ENCODE measurements around the gene FGD4.

FGD4 gene

DNA sequence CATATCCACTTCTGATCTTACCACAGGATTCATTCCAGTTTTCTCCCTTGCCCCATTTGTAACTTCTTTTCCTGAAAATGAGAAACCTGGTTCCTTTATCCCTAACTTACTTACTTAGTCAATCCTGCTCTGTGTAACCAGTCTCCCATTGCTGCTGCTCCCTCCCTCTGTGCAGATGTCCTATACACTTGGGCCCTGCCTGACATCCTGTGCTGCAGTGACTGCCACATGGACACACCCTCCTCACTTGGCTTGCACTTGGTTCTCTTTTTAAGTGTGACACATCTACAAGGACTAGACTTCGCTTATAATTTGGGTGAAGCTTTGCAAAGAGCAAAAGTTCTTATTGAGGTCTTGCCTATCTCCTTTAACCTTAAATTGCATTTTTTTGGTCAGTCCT is 51.4 kb downstream of the FGD4 start:
- peak overlapping the region in 2 of 21 experiments; percentile 16 to 30 for H3K27ac ChIP-seq

DNA sequence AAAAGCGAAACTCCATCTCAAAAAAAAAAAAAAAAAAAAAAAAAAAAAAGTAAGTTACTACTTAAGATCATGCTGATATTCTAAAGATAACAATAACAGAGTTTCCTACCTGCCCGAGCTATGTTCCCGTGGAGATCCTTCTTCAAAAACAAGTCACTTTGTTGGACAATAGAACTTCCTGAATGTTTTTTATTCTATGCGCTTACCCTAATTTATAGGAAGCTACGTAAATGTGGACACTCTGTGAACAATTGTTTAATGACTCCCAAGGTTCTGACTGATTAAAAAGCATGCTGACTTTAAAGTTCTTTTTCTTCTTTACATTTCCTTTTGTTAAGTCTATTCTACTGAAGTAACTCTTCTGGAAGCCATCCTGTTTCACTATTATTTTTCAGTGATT is 52.5 kb downstream of the FGD4 start:
- Histone ChIP-seq H3K4me3 (no peak overlapping the region), H3K27ac (peak overlapping the region in 1 of 21 experiments; percentile 9)

More for the DNA sequence above, 51.4 kb downstream of the FGD4 start:
- H3K4me3 ChIP-seq, result no peak overlapping the region

DNA sequence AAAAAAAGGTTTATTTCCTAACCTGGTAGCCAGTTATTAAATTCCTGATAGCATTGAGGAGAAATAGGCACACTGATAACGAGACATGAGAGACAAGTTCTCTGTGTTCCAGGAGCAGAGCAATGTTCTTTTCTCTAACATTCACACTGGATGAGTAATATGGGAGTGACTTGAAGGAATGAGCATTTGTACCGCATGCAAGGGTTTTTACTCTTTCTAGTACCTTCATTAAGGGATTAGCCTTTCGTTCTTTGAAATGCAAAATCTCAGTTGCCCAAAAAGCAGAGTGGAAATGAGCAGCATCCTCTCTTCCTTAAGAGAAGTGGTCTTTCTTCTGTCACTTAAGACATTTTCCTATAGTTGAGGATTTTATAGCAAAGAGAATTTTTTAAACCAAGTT is 54.7 kb downstream of the FGD4 start:
- peak overlapping the region in 2 of 21 experiments; percentile 10 to 43 for H3K27ac ChIP-seq
- H3K4me3 ChIP-seq, result no peak overlapping the region

DNA sequence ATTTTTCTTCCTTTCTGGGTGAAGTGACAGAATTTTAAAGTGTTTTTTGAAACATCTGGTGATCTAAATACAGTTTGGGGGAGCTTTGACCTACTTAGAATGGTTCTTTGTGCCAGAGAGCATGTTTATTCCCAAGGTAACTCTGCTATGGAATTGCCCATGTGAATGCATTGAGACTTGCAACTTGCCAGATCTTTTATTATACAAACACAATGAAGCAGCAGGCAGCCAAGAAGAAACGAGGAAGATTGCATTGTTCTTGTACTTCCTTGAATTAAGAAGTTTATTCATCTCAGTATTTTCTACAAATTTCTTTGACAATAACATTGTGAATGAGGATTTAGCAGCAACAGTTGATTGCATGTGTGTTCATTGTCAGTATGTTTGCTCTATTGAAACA is 55.5 kb downstream of the FGD4 start:
- H3K27ac ChIP-seq, result peak overlapping the region in 1 of 21 experiments; percentile 43

DNA sequence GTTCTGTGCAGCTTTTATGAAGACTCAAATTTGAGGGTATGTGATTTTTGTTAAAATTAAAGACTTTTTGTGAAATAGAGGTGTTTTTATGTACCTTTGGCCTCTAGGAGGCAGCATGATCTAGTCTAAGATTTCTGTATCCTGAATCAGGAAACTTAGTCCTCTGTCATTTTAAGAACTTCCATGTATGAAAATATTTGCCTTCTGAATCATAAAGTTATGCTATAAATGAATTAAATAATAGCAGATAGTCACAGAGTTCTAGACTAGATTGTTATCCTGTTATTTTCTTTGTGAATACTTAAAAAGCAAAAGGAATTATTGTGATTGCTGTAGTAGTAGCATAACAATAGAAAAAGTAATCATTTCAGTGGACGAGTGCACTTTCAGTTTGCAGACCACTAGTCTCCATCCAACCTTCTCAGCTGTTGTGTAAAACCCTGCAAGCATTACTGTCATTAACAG is 56.3 kb downstream of the FGD4 start:
- Histone ChIP-seq H3K4me3 (peak overlapping the region in 2 of 7 experiments; percentile 3 to 8), H3K27ac (peak overlapping the region in 11 of 21 experiments; percentile 9 to 61 (median 25))

More for the DNA sequence above, 55.5 kb downstream of the FGD4 start:
- H3K4me3 ChIP-seq, result no peak overlapping the region

DNA sequence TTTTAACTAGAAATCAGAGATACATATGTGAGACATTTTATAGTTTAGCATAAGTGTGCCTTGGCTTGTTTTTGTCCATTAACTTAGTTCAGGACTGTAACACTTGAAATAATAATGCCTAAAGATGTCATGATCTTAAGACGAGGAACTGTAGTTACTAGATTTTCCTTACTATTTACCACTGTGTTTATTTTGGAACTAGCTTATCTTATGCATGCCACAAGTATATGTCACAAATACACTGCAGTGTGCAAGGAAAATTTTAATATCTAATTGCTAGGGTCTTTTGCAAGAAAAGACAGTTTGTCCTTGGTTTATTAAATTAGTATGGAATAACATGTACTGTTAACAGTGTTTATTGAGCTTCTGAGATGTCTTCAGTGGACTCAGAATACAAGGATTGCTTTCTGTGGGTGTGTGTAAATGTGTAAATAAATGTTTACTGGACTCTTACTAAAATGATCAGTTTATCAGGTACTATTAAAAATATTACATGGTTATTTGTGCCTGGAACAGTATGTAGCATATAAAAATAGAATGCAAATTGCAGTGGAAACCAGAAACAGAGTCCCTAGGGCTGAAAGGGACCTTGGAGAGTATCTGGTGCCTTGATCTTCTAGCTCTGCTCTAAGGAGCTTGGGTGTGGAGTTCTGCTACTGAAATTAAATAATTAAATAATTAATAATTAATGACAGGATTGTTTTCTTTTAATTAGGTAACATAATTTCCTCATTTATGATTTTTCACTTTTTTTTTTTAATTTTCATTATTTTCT is 58.1 kb downstream of the FGD4 start:
- no peak overlapping the region for H3K4me3 ChIP-seq
- peak overlapping the region in 3 of 21 experiments; percentile 22 to 61 (median 46) for H3K27ac ChIP-seq

DNA sequence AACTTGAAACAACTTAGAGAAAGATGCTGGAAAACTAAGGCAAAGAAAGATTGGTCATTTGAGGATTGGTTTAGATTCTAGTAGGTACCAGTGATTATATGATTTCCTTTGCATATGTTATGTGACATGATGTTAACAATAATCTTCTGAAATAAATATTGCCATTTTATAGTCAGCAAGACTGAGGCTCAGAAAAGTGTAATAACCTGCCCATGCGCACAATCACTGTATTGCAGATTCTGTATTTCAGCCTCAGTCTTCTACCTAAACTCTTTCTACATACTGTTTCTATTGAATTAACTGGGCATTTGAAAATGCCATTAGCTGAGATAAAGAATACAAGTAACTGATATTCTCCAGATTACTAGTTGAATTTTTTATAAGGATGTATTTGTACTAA is 61.3 kb downstream of the FGD4 start:
- no peak overlapping the region for H3K27ac ChIP-seq

DNA sequence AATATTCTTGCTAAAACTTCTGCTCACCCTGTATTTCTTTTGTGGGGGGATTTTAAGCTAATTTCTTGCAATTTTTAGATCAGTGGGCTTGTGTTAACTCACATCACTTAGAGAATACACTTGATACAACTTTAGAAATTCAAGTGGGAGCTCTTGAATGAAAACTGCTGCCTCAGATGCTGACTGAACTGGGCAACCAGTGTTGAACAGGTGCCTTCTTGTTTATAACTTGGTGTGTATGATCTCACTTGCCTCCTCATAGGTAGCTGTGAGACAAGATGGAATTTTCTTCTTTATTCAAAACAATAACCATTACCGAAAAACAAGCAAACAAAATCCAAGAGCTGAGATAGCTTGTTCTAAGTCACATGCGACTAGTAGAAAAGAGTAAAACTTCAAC is 63.5 kb downstream of the FGD4 start:
- no peak overlapping the region for H3K4me3 ChIP-seq
- H3K27ac ChIP-seq, result no peak overlapping the region

More for the DNA sequence above, 61.3 kb downstream of the FGD4 start:
- no peak overlapping the region for H3K4me3 ChIP-seq

DNA sequence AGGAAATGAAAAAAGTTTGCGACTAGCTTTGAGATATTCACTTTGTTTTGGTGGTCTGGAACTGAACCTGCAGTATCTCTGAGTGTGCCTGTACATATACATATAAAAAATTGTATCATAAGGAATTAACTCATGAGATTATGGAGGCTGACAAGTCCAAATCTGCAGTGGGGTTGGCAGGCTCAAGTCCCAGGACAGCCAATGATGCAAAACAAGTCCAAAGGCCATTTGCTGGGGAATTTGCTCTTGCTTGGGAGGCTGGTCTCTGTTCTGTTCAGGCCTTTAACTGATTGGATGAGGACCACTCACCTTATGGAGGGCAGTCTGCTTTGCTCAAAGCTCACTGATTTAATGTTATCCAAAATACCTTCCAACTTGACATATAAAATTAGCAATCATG is 66.8 kb downstream of the FGD4 start:
- Histone ChIP-seq H3K4me3 (no peak overlapping the region), H3K27ac (no peak overlapping the region)

DNA sequence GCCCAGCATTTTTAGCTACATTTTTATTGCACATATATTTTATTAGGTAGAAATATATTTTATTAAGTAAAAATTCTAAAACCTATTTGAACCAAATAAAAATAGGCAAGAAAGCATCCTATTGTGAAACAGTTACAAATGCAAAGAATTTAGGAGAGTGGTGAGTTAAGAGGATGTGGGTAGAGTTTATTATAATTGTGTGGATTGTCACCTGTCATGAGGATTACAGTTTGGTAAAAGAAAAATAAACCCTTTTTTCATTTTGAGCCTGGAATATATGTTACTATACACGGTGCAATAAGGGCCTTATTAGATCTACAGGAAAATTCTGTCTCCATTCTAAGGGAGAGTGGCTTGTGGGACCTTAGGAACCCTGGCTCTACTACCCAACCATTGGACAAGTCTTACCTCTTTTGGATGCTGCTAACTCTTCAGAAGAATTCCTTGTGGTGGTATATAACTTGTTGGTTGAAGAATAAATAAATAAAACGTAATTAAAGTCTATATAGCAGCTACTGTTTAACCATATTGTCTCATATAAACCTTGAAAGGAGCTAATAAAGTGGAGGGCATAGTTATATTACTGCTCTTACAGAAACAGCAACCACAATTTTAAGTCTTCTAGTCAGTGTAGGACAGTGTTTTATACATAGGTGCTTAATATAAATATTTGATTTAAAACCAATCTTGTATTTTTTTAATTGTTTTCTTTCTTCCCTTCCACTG is 67.8 kb downstream of the FGD4 start:
- Histone ChIP-seq H3K4me3 (no peak overlapping the region), H3K27ac (no peak overlapping the region)

DNA sequence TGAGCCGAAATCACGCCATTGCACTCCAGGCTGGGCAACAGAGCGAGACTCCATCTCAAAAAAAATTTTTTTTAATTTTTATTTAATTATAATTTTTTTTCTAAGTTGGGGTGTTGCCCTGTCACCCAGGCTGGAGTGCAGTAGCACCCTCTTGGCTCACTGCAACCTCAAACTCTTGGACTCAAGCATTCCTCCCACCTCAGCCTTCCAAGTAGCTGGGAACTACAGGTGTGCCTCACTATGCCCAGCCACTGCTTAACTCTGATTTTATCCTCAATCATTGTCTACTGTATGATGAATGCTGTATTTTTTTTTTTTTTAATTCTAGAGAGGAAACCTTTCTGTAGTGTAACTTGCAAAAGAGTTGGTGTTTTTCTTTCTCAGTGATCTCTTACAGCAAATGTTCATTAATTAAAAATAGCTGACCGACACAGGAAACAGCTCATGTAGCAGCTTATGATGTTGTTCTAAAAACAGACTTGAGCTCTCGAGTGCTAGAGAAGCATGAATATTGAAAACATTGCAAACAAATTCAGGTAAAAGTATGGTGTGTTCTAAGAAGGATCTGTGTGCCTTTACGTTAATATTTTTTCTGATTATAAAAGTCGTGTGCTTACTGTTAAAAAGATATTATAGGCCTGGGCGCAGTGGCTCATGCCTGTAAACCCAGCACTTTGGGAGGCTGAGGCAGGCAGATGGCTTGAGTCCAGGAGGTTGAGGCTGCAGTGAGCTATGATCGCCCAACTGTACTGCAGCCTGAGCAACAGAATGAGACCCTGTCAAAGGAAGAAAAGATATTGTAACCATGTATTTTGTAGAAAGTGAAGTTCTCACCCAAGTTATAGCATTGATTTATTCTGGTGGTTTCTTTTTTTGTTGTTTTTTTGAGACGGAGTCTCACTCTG is 68.9 kb downstream of the FGD4 start:
- H3K4me3 ChIP-seq, result no peak overlapping the region
- peak overlapping the region in 2 of 21 experiments; percentile 2 to 51 for H3K27ac ChIP-seq

DNA sequence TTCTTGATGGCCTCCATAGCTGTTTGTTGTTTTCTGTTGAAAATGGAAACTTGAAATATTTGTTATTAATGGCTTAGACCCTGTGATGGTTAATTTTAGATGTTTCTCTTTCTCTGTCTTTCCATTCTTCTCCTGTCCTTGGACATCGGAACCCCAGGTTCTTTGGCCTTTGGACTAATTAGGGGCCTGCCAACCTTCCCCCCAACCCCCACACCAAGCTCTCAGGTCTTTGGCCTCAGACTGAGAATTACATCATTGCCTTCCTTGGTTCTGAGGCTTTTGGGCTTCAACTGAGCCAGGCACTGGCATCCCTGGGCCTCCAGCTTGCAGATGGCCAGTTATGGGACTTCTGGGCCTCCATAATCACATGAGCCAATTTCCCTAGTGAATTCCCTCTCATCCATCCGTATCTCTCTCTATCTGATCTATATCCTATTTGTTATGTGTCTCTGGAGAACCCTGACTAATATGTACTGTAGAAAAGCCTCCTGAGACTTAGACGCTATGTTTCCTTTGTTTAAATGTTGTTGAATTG is 71.6 kb downstream of the FGD4 start:
- no peak overlapping the region for H3K27ac ChIP-seq
- H3K4me3 ChIP-seq, result no peak overlapping the region

DNA sequence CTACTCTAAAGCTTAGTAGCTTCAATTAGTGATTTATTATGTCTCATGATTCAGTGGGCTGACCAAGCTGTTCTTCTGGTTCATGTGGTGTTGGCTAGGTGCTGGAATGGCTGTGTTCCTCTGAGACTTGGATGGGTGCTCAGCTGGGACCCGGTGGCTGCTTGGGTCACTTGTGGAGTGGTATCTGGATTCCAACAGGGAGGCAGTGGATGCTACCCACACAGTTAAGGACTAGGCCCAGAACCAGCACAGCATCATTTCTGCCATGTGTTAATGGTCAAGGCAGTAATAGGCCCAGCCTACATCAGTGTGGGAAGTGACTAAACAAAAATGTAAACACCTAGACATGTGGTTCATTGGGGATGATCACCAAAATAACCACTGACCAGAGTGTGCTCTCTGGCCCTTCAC is 72.2 kb downstream of the FGD4 start:
- no peak overlapping the region for H3K4me3 ChIP-seq
- no peak overlapping the region for H3K27ac ChIP-seq

DNA sequence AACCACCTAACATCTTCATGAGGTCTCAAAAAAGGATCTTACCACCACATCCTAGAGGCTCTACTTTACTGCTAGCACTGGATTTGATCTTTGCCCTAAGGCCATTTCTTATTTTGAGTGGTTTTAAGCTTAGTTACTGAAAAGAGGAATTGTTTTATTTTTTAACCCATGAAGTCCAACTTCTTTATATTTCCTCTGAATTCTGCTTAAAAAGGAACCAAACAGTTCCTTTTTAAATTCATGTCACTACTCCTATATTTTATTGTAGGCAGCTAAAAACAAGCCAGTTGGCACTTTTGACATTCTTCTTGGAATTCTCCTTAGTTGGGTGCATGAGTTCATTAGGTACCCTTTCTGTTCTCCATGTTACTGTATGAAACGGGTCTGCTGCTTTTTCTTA is 76.4 kb downstream of the FGD4 start:
- H3K27ac ChIP-seq, result peak overlapping the region in 1 of 21 experiments; percentile 6
- no peak overlapping the region for H3K4me3 ChIP-seq

DNA sequence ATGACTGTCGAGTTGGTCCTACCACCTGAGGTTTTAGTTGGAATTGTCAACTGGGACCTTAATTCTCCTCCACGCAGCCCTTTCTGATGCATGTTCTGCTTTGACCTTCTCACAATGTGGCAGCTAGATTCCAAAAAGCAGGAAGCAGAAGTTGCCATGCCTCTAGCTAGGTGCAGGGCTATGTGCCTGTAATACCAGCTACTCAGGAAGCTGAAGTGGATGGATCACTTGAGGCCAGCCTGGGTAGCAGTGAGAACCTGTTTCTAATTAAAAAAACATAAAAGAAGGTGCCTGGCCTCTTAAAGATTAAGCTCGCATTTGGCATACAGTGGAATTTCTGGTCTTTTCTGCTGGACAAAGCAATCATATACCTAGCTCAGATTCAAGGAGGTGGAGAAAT is 77.1 kb downstream of the FGD4 start:
- Histone ChIP-seq H3K27ac (peak overlapping the region in 1 of 21 experiments; percentile 6), H3K4me3 (no peak overlapping the region)

DNA sequence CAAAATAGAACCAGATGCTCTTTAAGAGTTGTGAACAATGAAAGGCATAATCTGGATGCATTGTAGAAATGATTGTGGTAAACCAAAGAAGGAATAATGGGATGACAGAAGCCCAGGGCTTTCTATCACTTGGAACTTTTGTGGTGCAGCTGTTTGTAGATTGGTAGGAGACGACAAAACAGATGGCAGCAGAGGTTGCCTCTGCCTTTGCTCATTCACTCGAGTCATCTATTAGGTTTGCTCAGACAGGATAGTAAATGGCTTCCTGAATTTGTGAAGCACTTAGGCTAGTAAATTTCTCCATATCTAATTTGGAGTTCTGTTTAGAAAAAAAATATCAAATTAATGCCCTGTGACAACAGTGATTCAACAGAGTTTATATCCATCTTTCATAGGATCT is 78.4 kb downstream of the FGD4 start:
- H3K4me3 ChIP-seq, result no peak overlapping the region
- no peak overlapping the region for H3K27ac ChIP-seq

DNA sequence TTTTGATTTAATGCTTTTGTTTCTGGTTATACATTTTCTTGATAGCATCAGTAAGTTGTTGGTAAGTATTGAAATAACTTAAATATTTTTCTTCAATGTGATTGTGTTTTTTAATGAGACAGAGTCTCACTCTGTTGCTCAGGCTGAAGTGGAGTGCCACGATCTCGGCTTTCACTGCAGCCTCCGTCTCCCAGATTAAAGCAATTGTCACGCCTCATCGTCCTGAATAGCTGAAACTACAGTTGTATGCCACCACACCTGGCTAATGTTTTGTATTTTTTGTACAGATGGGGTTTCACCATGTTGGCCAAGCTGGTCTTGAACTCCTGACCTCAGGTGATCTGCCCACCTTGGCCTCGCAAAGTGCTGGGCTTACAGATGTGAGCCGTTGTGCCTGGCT is 78.8 kb downstream of the FGD4 start:
- no peak overlapping the region for H3K4me3 ChIP-seq
- H3K27ac ChIP-seq, result no peak overlapping the region

DNA sequence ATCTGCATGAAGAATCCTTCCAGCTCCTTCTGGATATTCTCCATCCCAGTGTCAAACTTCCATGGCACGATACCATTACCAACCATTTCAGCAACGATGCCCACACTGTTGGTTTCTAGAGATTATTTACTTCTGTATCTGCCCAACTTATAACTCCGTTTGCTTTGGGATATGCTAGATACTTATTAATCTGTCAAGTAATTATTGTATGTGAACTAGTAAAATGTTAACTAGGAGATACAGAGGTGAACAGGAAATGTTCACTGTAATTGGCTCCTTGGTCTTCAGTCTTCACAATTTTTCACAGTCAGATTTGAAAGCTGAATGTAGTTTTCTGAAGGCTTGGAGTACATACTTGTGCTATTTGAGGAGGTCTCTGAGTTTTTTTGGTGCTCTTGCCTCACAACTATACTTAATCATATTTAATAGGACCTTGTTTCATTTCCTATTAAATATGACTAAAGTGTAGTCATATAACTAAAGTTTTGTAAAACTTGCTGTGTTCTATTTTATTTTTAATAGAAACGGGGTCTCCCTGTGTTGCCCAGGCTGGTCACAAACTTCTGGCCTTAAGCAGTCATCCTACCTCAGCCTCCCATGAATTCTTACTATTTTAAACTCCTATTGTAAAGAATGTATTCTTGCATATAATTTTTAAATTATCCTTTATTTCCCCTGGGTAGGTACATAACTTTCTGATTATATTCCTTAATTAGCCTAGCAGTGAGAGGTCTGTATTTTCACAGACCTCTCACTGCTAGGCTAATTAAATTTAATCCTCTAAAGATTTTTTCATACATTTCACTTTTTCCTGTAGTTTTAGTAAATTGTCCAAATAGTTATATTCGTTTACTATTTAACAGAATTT is 79.7 kb downstream of the FGD4 start:
- Histone ChIP-seq H3K27ac (no peak overlapping the region), H3K4me3 (no peak overlapping the region)

DNA sequence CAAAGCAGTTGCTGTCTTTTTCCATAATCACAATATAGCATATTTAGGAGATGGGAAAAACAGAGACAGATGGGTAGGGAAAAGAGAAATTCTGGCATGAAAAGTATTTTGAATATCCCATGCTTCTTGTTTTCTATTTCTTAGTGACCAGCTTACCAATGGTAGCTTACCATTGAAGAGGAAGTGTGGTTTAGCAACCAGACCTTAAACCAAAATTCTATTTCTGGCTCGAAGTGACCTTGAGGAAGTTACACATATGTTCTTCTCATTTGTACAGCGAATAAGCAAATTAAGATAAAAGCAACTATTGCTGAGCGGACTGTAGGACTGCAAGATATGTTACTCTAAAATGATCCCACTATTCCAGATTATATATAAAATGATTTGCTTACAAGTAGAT is 82.9 kb downstream of the FGD4 start:
- Histone ChIP-seq H3K27ac (peak overlapping the region in 4 of 21 experiments; percentile 9 to 65 (median 35)), H3K4me3 (no peak overlapping the region)

Data from skin epidermis (tissue), 12 donors.